ENCODE results near the gene SPATA31E1.
"Not testable (repeated sequence)": the region's sequence is repeated elsewhere in the genome, so short reads cannot be mapped to it uniquely, and the experiment has no call there.

The SPATA31E1 gene

DNA sequence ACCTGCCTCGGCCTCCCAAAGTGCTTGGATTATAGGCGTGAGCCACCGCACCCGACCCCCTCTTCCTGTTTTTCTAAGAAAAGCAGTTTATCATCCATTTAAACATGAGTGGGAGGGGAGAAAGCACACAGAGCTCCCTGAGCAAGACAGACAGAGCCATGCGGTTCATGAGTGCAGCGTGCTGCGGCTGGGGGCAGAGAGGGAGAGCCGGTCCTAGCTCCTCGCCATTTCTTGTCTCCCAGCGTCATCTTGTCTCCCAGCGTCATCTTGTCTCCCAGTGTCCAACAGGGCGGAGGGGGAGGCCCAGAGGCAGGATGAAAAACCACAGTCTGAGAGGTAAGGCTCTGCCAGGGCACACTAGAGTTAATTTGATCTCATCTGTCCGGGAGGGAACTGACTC, 36.3 kb downstream of the SPATA31E1 start:
- in situ Hi-C loops (cut with HindIII; ENCODE audit: low sequenced_read_pairs) = not testable (repeated sequence)

DNA sequence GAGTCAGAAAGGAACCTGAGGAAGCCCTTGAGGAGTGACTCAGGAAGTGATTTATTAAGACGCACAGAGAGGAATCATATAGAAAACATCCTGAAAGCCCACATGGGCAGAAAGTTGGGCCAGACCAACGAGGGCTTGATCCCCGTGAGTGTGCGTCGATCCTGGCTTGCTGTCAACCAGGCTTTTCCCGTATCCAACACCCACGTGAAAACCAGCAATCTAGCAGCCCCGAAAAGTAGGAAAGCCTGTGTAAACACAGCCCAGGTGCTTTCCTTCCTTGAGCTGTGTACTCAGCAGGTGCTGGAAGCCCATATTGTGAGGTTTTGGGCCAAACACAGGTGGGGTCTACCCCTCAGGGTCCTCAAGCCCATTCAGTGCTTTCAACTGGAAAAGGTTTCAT, 38.9 kb downstream of the SPATA31E1 start:
- in situ Hi-C loops (cut with HindIII; ENCODE audit: low sequenced_read_pairs) = not testable (repeated sequence)

DNA sequence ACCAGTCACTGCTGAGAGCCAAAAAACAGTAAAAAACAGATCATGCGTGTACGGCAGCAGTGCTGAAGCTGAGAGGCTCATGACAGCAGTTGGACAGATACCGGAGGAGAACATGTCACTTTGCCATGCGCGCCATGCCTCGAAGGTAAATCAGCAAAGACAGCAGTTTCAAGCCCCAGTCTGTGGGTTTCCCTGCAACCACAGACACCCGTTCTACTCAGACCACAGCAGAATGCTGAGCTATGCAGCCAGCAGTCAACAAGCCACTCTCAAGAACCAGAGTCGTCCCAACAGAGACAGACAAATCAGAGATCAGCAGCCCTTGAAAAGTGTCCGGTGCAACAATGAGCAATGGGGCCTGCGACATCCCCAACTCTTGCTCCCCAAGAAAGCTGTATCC, 40.3 kb downstream of the SPATA31E1 start:
- in situ Hi-C loops (cut with HindIII; ENCODE audit: low sequenced_read_pairs) = not testable (repeated sequence)

DNA sequence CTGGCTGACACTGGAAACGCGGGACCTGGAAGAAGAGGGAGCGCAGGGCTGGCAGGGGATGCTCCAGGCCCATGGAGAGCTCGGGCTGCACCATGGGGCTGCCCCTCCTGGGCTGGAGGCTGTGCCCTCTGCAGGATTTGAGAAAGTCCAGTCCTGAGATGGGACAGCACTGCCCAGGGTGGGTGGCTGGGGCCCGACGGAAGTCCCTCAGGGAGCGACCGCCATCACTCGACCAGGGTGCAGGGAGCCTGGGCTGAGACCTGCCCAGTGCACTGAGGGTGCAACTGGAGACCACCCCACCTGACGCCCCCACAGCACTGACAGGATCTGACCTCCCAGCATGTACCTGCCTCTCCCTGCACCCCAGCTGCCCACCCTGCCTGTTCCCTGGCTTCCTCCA, 42.2 kb downstream of the SPATA31E1 start:
- in situ Hi-C loops (cut with HindIII; ENCODE audit: low sequenced_read_pairs) = not testable (repeated sequence)

DNA sequence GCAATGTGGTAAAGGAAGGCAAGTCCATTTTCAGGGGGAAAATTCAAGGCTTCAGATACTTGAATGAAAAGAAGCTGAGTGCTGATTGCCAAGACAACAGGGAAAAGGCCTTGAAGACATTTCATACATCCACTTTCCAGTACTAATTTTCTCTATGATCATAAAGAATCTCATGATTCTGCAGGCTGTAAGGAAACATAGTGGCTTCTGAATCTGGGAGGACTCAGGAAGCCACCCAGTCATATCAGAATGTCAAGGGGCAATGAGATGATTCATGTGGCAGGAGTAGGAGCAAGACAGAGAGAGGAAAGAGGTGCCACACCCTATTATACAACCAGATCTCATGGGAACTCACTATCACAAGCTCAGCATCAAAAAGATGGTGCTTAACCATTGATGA, 46.5 kb downstream of the SPATA31E1 start:
- in situ Hi-C loops (cut with HindIII; ENCODE audit: low sequenced_read_pairs) = not testable (repeated sequence)

DNA sequence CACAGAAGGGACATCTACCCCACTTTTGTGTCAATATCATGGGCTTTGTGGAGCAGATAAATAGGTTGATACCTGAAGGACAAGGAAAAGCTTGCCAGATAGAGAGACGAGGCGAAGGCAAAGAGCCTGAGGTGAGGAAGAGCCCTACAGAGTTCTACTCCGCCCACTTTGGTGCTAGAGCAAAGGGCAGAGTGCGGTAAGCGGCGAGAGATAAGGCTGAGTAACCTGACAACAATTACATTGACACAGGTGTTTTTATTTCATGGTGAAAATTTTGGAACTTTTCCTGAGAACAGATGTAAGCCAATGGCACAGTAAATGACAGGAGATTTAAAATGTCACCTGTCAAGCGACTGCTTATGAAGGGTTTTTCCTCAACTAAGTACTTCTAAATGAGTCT, 51.8 kb downstream of the SPATA31E1 start:
- in situ Hi-C loops (cut with HindIII; ENCODE audit: low sequenced_read_pairs) = not testable (repeated sequence)

DNA sequence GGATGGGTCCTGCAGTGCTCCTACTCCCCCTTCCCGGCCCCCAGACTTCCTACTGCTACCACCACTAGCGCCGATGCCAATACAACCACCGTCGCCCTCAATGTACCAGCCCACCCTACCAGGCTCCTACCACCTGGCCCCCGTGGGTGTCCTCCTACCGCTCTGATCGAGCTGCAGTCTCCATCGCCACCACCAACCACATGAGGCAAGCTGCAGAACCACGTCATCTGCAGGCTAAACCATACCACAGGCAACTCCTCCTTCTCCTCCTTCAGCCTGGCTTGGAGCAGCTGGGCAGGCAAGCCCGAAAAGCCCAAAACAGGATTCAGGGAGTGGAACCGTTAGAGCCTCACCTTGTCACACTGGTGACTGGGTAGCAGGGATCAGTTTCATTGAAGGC, 54.7 kb downstream of the SPATA31E1 start:
- in situ Hi-C loops (cut with HindIII; ENCODE audit: low sequenced_read_pairs) = not testable (repeated sequence)

DNA sequence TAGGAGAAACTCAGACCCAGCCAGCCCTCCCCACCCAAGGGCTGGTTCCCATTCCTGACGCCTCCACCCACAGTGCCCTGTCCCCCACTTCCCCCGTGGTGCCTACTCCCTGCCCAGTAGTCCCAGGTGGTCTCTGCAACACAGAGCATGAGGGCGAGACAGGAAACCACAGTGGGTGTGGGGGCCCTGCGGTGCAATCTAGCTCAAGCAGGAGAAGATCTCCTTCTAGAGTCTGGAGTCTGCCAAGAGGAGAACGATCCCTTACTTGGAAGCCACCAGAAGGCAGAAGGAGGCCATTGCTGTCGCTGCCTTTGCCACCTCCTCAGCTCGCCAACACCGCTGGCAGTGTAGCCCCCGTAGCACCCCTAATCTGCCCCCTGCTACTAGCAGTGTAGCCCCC, 55.2 kb downstream of the SPATA31E1 start:
- in situ Hi-C loops (cut with HindIII; ENCODE audit: low sequenced_read_pairs) = not testable (repeated sequence)

DNA sequence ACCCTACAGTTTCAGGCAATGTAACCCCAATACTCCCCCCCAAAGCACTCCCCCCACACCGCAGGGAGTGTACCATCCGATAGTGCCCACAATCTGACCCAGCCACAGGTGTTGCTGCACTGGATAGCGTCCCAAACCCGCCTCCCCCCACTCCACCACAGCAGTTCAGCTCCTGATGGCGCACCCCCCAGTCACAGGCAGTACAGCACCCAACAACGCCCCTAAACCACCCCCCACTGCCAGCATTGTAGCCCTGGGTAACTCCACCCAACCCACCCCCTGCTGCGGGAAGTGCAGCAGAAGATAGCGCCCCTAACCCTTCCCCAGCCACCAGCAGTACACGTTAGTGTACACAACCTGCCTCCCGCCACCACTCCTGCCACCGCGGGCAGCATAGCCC, 55.7 kb downstream of the SPATA31E1 start:
- in situ Hi-C loops (cut with HindIII; ENCODE audit: low sequenced_read_pairs) = not testable (repeated sequence)

All from DLD1 (cell line).